Fibroblast of skin of left quadriceps (primary cell): ENCODE data around the gene SPNS3.

Experiments used
- DNase-seq, 2 experiments: peaks; one replicate each; pipeline ENCODE4 v3.0.0-alpha.2; 2013; ENCODE audit warnings: low read depth in 2 of 2

The SPNS3 gene

DNA sequence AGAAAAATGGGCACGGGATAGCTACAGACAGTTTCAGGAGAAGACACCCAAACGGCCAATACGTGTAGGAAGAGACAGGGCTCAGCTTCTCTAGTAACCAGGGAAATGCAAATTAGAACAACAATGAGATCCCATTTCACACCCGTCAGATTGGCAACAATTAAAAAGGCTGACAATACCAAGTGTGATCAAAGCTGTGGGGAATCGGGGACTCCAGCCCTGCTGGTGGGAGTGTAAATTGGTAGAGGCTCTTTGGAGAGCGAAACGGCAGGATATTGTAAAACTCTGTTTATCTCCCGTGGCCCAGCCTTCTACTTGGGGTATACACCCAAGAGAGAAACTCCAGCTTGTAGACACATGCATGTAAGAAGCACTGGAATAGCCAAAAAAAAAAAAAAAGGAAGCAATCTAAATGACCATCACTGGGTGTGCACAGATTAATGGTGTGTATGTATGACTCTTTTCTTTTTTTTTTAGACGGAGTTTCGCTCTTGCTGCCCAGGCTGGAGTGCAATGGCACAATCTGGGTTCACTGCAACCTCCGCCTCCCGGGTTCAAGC is 93.9 kb downstream of the SPNS3 start:
- no peak for DNase-seq

DNA sequence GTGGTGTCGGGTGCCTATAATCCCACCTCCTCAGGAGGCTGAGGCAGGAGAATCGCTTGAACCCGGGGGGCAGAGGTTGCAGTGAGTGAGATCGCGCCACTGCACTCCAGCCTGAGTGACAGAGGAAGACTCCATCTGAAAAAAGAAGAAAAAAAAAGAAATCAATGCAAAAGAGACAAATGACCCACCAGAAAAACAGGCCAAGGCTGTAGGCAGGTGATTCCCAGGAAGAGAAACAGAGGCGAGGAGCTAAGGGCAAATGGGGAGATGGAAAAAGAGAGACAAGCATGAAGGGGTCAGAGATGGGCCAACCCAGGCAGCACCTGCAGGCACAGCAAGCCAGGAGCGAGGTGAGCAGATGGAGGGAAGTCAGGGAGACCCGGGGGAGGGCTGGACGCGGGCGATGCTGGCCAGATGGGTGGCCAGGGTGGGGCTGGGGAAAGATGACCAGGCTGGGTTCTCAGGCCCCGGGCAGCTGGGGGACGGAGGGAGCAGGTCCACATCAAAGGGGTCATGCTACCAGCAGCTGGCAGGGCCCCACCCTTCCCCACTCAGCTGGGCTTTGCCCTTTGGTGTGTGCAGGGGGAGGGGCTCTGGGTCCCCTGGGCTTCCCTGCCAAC is 95.9 kb downstream of the SPNS3 start:
- no peak for DNase-seq

- DNase-seq = no peak
Measured at GRCh38 chr17:4530799-4531730, 97.3 kb downstream of the SPNS3 start.

- DNase-seq = no peak
Measured at GRCh38 chr17:4531988-4532736, 98.4 kb downstream of the SPNS3 start.

DNA sequence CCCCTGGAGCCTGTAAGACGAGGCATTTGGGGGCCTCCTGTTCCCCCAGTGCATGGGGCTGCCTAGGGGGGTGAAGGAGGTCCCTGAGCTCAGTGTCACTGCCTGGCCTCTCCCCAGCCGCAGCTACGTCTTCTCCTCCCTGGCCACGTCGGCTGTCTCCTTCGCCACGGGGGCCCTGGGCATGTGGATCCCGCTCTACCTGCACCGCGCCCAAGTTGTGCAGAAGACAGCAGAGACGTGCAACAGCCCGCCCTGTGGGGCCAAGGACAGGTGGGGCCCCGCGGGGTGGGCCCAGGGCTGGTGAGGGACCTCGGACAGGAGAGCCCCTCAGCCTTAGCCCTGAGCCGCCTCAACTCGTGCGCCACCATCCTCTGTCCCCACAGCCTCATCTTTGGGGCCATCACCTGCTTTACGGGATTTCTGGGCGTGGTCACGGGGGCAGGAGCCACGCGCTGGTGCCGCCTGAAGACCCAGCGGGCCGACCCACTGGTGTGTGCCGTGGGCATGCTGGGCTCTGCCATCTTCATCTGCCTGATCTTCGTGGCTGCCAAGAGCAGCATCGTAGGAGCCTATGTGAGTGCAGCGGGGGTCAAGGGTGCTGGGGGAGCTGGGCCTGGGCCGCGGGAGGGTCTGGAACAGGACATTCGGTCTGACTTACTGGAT is 99.3 kb downstream of the SPNS3 start:
- DNase-seq = no peak

- DNase-seq = no peak
Measured at GRCh38 chr17:4533523-4534504, 100.1 kb downstream of the SPNS3 start.

DNA sequence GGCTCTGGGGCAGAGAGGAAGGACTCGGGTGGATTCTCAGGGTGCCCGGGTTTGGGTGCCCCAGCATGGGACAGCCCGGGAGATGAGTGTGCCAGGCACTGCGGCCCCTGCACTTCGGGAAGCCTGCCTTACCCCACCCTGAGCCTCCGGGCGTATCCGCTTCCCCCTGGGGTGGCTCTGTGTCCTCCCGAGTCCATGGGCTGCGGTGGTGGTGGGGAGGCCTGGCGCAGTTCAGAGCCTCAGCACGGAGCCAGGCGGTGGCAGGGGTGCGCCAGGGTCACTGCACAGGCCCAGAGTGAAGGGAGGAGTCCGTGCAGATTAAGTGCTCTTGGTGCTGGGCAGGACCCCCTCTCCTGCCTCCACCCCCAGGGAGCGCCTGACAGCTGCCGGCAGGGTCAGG is 100.8 kb downstream of the SPNS3 start:
- DNase-seq = no peak

DNA sequence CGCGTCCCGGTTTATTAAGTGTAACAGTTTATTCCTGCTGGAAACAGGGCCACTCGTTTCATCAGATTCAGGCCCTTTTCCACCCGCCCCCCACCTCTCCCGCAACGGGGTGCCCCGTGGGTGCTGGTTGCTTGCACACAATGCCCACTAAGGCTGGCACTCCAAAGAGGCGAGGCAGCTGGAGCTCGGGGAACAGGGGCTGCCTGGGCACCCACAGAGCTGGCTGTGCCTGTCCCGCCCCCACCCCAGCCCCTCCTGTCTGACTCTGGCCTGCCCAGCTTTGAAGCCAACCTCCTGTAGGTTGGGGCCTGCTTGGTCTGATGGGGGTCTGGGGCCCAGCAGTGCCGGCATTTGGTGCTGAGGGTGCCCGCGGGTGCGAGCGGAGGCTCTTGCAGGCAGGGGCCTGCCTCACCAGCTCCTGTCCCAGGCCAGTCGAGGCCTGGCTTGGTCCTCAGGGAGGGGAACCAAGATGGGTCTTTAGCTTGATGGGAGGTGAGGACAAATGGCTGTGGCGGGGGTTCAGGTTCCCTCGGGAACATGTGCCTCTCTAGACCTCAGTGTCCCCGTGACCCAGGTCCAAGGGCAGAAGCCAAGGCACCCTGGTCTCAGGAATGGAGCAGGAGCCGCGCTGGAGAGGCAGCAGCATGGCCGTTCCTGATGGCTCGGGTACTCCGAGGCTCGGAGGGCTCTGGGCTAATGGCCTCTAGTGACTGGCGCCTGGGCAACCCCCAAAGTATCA is 101.4 kb downstream of the SPNS3 start:
- DNase-seq = no peak

GRCh38 chr17:4535667-4536258 is 102.0 kb downstream of the SPNS3 start:
- DNase-seq = no peak

GRCh38 chr17:4536259-4536741 is 102.6 kb downstream of the SPNS3 start:
- DNase-seq = no peak

DNA sequence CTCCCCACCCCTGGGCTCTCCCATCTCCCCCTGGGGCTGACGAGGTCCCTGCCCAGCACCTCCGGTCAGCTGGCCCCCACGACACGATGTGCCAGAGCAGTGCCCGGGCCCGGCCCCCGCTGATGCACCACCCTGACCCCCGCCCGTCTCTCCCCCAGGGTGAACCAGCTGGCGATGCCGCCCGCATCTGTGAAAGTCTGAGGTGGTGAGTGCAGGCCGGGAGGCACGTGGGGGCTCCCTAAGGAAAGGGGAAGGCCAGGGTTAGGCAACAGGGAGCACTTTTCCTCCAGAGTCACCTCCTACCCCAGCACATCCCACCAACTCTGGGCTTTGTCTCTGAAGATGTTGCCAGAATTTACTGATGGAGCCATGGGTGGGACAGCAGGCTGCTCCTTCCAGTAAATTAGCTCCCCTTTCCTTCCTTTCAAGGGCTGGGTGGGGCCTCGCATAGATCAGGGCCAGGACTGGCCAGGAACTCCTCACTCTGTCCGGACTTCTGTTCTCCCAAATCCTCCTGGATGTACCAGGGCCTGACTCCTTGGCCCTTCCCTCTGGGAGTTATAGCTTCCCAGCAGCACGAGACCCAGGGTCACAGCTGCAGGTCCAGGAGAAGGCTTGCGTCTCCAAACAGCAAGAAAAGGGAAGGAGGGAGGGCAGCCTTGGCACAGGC is 103.1 kb downstream of the SPNS3 start:
- no peak for DNase-seq
